ENCODE results near the gene RNF138.
"Not testable (repeated sequence)": the region's sequence is repeated elsewhere in the genome, so short reads cannot be mapped to it uniquely, and the experiment has no call there.

RNF138 gene, protein sequence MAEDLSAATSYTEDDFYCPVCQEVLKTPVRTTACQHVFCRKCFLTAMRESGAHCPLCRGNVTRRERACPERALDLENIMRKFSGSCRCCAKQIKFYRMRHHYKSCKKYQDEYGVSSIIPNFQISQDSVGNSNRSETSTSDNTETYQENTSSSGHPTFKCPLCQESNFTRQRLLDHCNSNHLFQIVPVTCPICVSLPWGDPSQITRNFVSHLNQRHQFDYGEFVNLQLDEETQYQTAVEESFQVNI

DNA sequence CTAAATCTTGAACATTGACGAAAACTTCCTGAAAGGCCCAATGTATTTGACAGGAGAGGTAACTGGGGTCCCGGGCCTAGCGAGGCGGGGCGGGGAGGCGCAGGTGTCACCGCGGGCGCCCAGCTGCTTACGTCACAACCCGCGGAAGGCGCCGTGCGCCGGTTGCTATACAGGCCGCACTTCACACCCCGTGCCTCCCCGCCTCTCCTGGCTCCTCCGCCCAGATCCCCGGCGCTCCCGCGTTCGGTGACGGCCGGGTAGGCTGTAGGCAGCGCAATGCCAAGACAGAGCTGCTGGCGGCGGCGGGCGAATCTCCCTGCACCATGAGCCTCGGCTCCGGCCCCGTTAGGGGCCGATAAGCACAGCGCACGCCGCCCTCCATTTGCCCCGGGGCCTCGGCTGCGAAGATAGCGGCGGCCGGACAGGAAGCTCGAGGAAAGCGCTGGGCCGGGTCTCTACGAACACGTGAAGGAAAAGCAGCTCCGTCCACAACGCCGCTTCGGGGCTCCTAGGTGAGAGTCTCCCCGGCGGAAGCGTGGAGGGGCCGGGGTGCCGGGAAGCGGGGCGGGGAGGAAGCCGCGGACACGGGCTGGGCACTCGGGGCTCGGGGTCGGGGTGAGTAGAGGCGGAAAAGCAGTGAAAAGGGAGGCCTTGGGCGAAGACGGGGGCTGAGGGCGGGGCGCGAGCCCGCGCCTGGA is at the start of gene RNF138:
Gene RNF138, plus strand, starts transcription at position 151 of the 698 bp plus-strand sequence. CDS start 903 bp downstream, outside the sequence.
- peak; percentile 80 to 81 for DNase-seq

DNA sequence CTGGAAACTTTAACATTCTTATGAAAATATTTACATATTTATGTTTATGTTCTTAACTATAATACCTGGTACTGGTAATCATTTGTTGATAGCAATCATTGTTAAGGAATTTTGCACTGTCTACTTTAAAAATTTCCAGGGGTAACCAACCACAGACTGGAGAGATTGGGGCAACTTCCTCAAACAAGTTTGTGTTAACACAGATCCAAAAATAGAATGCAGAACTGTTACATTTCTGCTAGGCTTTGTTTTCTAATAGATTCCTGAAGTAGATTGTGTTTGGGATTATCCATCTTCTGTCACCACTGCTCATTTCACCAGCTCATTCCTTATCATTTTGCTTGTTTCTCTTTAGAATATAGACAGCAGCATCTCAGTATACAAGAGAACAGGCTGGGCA is 49.3 kb upstream of the RNF138 start:
- DNase-seq: no peak

GRCh38 chr18:32048507-32049091 is 43.1 kb upstream of the RNF138 start:
- peak in 1 of 2 donors; percentile 28 for DNase-seq

DNA sequence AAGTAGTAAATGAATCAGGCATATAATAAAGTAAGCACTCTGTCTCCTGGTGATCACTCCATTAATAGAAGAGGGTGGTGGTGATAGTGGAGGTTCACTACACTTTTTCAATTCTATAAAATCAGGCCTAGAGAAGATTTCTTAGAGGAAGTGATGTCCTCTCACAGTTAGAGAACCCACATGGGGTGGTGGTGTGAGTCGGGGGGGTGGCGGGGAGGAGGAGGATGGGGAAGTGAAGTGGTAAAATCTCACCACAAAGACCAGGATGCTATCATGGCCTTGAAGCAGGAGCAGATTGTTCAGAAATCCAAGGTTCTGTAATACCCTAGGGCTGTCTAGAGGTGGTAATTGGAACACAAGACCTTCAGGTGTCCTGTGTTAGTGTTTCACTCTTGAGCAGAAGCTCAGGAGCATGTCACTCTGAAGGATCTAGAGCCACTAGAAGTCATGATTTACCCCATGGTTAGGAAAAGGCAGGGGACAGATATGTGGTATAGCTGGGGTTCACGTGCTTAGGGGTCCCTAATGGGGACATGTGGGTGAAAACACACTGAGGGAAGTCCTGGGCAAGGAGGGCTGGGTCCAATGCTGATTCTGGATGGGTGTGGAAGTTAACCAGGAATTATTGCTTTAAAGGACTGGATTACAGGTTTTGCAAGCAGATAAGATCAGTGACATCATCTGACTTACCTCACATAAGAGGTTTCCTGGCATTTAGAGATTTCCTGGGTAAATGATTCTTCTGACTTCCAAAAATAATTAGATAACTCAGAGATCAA is 42.1 kb upstream of the RNF138 start:
- DNase-seq: no peak

GRCh38 chr18:32056613-32057358 is 34.9 kb upstream of the RNF138 start:
- DNase-seq: no peak

DNA sequence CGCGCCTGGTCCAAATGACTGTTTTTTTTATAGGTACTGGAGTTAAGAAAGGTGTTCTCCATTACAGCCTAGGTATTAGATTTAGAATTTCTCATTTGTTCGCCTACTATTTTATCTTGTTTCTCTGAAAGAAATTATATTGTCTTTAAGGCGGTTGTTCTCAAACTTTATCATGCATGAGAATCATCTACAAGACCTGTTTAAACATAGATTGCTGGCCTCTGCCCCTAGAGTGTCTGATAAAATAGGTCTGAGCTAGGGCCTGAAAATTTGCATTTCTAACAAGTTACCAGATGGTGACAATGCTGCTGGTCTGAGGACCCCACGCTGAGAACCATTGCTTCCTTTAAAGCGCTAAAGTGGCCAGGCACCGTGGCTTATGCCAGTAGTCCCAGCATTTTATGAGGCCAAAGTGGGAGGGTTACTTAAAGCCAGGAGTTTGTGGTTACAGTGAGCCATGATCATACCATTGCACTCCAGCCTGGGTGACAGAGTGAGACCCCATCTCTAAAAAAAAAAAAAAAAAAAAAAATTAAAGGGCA is 34.0 kb upstream of the RNF138 start:
- no peak for DNase-seq

- DNase-seq: no peak
Observed at GRCh38 chr18:32060026-32060425, 31.6 kb upstream of the RNF138 start.

DNA sequence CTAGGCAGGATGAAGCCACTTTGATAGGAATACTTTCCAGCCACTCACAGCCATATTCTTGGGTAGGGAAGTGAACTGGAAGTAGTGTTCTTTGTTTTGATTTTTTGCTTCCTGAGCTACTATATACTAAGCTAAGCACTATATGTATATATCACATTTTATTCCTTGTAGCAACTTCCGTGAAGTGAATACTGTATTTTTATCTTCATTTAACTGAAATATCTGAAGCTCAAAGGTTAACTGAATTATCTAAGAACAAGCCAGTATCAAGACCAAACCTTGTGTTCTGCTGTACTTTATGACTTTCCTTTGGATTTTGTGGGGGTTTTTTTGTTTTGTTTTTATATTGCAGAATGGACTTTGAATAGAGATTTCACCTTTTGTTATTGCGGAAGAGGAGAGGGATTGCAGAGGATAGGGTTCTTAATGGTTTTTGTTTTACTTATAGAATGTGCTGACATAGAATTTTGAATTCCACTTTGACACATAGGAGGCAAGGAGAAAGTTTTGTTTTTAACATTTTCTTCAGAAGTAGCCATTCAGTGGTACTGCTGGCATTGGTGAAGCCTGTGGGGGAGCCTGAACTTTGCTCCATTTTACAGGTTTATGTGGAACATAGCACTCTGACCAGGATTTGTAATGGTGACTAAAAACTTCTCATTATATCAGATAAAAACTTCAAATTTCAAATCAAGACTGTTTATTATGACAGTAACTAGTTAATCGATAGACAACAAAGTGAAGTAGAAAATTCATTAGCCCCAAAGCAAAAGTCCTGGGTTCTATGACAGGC is 24.1 kb upstream of the RNF138 start:
- DNase-seq: no peak

DNA sequence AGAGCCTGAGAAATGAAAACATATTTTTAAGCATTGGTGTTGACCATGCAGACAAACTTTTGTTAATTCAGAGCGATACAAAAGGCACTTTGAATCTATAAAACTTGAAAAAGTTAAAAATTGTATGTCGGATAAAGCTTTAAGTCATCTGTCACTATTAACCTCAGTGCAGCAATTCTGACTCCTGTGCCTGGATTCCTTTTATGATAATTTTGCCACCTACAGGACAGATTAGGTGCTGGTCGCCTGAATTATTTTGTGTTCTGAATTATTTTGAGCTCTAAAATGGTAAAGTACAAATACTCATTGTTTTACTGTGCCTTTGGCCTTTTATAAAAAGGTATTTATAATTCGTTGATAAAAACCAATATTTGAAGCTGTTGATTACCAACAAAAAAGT is 19.4 kb upstream of the RNF138 start:
- peak in 1 of 2 donors; percentile 47 for DNase-seq

DNA sequence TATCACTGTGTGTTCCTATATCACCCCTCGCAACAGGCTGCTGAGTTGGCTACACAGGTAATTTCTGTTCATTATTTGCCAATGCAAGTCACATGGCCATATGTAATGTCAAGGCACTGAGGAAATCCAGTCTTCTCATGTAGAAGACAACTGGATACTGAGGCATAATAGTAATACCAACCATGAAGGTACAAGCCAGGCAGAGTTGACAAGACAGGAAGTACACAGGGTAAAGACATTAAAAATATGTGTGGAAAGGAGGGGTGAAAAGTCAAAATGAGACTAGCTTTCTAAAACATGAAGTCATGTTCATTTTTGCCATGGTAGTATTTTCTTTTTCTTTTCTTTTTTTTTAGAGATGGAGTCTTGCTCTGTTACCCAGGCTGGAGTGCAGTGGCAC is 17.5 kb upstream of the RNF138 start:
- DNase-seq: no peak

DNA sequence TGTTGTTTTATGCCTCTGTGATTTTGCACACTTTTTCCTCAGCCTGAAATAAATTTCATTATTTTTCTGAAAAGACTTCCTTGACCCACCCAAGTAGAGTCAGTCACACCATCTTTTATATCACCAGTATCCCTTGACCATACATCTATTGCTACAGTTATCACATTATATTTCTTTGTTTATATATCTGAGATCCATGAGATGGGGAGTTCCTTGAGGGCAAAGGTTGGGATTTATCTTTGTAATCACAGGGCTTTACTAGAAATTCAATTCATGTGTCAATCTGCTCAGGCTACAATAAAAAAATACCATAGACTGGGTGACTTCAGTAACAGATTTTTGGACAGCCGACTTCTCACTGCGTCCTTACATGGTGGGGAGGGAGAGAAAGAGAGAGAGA is 12.8 kb upstream of the RNF138 start:
- no peak for DNase-seq

DNA sequence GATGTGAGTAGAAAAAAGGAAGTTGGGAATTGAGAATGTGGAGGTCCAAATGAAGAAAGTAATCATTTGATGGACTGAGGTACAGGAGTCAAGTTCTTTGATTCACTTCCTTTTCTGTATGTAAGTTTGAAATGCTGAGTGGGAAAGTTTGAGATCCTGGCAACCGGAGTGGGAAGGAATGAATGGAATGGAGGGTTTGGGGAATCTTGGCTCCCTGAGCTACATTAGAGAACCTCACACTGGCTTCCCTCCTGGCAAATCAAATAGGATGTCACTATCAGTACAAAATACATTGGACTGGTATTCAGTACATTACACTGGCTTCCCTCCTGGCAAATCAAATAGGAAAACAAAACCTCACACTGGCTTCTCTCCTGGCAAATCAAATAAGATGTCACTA is 9.8 kb upstream of the RNF138 start:
- no peak for DNase-seq

DNA sequence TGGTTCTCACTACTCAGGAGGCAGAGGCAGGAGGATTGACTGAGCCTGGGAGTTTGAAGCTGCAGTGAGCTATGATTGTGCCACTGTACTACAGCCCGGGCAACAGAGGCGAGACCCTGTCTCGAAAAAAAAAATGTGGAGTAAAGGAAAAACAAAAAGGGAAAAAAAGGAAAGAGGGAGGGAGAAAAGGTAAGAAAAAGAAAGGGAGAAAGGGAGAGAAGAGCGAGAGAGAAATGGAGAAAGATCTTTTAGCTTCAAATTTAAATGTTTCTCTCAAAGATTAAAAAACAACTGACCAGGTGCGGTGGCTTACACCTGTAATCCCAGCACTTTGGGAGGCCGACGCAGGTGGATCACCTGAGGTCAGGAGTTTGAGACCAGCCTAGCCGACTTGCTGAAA is 7.9 kb upstream of the RNF138 start:
- DNase-seq: no peak

GRCh38 chr18:32086881-32087280 is 4.8 kb upstream of the RNF138 start:
- no peak for DNase-seq

GRCh38 chr18:32090831-32091230 is 843 bp upstream of the RNF138 start:
- DNase-seq: not testable (repeated sequence)

GRCh38 chr18:32091325-32091723 is 350 bp upstream of the RNF138 start:
- no peak for DNase-seq

DNA sequence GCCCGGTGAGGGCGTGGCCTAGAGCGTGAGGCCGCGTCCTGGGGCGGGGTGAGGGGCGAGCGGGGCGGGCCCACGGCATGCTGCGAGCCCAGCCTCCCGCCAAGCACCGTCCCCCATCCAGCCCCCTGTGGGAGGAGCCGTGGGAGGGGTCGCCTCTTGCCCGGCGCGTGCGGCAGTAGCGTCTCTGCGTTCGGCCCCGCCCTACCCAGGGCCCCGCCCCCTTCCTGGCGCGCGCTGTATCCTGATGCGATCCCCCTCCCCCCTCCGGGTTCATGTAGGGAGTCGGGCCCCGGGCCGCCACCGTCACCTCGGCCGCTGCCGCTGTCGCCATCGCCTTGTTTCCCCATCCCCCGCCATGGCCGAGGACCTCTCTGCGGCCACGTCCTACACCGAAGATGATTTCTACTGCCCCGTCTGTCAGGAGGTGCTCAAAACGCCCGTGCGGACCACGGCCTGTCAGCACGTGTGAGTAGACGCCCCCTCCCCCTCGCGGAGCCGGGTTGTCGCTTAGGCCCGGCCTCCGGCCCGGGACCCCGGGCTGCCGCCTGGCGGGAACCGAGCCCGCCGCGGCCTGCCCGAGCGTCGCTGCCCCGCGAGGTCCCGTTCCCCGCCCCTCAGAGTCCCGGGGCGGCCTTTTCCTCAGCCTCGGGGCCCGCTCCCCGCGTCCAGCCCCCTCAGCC is 888 bp downstream of the RNF138 start:
- peak; percentile 99 for DNase-seq

DNA sequence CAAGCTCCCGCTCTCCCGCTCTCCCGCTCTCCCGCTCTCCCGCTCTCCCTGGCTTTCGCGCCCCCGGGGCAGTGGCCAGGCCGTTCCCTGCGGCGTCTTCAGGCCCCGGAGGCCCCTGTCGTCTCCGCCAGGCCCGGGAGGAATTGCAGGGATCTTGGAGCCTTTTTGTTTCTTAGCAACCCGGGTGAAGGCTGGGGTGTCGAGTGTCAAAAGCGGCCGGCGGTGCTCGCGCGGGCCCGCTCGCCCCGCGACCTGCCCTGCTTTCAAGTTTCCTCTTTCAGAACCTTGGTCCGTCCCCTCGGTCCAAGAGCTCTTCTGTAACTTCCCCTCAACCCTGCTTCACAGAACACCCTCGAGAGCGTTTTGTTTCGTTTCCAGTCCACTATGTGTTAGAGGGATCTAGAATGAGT is 1.4 kb downstream of the RNF138 start:
- DNase-seq: peak; percentile 24 to 39

- DNase-seq: no peak
Observed at GRCh38 chr18:32093523-32093922, 1.8 kb downstream of the RNF138 start.

DNA sequence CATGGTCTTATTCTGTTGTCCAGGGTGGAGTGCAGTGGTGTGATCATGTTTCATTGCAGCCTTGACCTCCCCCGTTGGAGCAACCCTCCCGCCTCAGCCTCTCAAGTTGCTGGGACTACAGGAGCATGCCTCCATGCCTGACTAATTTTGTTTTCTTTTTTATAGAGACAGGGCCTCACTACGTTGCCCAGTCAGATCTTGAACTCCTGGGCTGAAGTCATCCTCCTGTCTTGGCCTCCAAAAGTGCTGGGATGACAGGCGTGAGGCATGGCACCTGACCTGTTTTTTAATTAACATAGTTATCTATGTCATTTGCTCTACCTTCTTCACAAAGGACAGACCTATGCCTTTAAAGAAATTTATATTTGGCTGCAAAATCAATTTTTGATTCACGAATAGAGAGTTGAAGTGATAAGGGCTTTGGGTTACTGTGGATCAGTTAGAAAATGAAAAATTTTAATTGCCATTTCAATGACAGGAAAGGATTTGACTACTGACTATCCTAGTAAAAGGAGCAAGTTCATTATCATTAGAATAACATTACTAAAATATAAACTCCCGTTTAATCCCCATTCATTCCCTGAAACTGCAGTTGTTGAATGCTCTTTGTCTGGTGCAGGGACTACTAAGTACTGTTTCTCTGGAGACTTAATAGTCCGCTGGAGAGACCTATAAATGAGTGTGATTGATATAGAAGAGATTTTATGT is 3.7 kb downstream of the RNF138 start:
- no peak for DNase-seq

All from hippocampal formation (tissue), 2 donors.